ENCODE data around the gene NFE2L2.
"Not testable (repeated sequence)": the region's sequence is repeated elsewhere in the genome, so short reads cannot be mapped to it uniquely, and the experiment has no call there.

NFE2L2 gene

DNA sequence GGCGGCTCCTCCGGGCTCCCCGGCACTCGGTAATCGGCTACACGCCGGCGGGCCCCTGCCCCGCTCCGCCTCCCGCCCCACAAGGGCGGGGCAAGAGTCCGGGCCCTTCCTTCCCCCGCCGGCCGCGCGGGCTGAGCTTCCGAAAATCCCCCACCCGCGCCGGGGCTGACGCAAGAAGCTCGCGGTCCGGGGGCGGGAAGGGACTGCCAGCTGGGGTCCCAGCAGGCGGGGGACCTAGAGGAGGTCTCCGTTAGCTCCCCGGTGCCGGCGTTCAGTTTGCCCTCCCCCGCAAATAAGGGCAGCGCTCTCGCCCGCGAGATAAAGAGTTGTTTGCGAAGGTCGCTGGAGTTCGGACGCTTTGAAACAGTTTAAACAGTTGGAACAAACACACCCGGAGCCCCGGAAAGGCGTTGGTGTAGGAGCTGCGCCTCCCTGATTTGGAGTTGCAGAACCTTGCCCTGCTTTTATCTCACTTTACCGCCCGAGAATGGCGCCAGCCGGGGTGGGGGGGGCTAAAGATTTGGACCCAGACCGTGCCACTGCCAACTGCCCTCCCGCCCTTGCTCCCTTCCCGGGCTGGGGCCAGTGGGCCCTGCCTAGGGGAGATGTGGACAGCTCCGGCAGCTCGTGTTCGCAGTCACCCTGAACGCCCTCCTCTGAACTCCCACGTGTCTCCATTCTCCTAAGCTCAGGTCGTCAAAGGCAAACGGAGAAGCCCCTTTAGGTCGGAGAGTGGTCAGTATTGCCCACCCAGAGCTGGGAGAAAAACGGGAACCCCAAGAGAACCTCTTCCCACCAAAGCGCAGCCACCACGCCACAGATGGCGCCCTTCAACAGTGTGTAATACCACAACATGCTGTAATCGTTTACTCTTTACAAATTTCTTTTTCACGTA lies at the start of gene NFE2L2:
Gene NFE2L2 (minus strand): TSS at position 35 of the 895 bp plus-strand sequence. CDS start 151 bp downstream, outside the sequence.
- peak; percentile 99 for DNase-seq

DNA sequence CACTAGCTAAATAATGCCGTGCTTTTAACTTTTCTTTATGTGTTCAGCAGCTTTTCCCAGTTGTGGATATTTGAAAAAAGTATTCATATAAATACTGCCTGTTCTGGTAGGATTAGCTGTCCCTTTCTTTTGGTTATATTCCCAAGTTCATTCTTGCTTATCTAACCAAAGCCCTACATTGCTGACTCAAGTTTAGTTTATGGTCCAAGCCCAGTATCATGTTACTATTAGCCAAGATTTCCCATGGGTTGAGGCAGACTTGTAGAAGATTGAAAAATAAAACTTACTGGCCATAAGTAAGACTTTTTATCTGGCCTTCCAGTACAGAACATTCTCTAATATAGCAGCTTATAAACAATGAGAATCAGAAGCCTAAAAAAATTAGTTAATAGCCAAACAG lies 49.7 kb upstream of the NFE2L2 start:
- DNase-seq = no peak

DNA sequence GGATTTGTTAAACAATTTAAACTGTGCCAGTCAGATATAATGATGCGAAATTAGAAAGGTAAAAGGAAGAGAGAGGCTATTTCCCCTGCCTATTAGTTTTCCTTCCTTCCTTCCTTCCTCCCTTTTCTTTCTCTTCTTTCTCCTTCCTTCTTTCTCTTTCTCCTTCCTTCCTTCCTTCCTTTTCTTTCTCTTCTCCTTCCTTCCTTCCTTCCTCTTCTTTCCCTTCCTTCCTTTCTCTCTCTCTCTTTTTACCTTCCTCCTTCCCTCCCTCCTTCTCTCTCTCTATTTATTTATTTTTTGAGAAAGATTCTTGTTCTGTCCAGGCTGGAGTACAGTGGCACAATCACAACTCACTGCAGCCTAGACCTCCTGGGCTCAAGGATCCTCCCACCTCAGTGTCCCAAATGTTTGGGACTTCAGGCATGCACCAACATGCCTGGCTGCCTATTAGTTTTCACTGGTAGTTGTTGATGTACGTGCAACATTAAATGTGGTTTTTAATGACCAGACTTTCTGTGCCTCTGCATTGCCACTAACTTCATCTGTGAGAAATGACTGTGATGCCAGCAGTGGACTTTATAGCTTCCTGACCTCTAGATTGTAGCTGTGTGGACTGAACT lies 48.7 kb upstream of the NFE2L2 start:
- no peak for DNase-seq

DNA sequence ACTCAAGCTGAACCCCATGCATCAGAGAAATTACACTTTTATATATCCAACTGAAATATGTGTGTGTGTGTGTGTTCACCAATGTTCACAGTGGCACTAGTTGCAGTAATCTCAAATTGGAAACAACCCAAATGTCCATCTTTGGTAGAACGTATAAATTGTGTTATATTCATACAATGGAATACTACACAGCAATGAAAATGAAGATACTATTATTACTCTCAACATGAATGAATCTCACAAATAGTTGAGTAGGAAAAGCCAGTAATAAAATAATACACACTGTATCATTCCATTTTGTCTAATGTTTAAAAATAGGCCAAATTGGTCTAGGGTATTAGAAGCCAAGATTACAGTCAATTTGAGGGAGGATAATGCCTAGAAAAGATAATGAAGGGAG lies 48.0 kb upstream of the NFE2L2 start:
- no peak for DNase-seq

DNA sequence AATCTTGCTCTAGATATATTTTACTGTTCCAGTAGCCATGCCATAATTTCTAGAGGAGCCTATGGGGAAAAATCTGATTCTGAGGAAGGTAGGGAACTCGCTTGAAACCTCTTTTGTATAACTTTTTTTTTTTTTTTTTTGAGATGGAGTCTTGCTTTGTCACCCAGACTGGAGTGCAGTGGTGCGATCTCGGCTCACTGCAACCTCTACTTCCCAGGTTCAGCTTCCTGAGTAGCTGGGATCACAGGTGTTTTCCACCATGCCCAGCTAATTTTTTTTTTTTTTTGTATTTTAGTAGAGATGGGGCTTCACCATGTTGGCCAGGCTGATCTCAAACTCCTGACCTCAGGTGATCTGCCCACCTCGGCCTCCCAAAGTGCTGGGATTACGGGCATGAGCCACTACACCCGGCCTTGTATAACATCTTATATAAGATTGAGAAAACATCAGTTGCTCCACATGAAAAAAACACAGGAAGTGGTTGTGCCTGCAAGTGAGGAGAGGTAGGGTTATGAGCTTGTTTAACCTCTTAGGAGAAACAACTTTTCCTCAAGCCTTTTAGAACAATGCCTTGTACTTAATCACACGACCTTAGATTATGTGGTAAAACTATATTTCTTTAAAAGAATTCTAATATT lies 45.3 kb upstream of the NFE2L2 start:
- DNase-seq = not testable (repeated sequence)

DNA sequence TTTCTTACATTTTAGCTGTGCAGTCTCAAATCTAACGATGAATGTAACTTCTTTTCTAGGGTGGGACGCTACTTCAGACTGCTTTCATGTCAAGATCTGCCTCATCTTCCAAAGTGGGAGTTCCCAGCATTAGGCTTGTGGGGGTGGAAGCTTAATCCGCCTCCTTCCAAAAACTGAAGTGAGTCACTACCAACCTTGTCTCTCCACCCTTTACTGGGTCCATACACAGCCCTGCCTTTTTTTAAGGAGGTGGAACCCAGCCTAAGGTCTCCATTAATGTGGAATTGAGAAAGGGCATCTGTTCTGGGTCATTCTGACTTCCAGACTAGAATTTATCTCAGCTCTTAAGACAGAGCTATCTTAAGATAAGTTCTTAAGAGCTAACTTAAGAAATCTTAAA lies 42.0 kb upstream of the NFE2L2 start:
- no peak for DNase-seq

DNA sequence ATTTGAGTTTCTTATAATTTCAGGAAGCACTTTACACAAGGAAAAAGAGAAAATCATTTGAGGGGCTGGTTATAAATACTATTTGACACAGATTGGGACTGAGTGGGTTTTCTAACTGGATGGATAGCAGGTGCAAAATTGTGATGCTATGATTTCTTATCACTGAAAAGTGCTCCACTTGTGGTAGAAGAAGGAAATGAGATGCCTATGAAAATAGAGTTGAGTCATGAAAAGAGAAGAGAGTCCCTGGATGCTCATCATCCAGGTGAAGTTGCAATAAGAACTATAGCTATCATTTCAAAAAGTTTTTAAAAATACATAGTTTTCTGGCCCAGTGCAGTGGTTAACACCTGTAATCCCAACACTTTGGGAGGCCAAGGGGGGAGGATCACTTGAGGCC lies 39.4 kb upstream of the NFE2L2 start:
- no peak for DNase-seq

DNA sequence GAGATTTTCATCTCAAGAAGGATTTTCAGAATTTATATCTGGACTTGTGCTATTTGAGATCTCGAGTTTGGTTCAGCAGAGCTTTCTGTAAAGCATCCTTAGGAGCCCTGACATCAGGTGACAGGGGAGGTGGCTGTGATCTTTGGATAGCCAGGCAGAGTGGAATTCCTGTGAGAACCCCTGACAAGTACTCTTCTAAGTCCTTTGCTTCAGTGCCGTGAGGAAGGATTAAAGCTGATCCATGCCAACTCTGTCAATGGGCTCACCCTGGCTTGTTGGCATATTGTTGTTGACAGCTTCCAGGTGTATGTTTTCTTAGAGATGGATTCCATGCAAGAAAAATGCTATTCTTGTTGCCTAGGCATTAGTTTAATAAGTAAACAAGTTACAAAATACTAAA lies 38.0 kb upstream of the NFE2L2 start:
- no peak for DNase-seq

DNA sequence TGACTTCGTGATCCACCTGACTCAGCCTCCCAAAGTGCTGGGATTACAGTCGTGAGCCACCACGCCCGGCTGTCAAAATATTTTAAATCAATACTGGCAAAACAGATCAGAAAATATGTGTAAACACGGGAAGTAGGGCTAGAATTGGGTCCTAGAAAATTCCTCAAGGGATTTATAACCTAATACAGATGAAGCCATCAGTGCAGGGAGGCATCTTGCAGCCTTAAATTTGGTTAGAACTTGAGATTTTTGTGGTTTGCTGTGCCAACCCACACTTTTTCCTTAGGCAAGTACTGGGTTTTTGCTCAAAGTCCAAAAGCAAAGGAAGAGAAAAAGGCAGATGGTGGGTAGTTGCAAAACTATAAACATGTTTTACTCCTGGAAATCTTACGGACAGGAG lies 33.7 kb upstream of the NFE2L2 start:
- no peak for DNase-seq

DNA sequence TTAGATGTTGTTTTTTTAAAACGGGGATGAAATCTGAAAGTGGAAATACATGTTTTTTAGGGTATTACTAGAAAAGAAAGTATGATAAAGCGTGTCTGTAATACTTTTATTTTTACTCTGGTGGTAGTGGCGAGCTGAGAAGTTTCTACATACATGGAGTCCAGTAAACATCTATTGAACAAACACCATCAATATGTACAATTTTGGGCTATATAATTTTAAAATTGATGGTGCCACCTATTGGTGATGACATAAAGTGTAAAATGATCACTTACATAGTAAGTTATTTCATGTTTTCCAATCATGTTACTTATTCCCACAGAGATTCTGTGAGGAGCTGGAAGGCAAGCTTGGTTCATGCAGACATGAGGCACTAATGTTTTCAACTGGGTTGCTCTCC lies 31.5 kb upstream of the NFE2L2 start:
- no peak for DNase-seq

DNA sequence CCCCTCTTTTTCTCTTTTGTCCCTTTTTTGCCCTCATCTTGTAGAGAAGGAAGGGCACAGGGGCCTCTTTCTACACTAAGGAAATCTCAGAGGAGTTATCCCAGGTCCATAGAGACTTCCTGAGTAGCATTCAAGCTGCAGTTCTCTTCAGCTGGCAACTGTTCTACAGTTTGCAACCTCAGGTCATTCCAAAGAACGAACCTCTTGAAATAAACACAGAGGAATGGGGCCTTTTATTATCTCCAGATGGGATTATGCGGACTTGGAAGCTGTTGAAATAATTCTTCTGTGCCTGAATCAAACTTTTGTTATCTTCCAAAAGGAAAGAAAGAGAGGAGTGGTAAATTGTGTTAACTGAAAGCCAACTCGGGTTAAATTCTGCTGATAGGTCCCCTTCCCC lies 31.0 kb upstream of the NFE2L2 start:
- no peak for DNase-seq

DNA sequence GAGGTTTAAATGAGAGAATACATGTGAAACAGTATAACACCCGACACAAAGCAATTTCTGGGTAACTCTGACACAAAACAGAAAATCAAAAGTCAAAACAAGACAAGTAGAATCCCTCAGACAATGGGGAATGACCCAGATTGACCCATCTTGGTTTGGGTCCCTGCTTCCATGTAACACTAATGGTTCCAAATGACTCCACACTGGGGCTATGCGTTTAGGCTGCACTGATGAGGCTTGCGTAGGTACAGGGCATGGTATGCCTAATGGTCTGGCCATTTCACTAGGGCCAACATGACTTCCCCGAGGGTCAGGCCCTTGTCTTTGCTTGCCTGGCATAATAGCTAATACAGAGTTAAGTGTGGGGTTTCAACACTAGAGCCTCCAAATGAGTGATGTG lies 27.2 kb upstream of the NFE2L2 start:
- DNase-seq = no peak

DNA sequence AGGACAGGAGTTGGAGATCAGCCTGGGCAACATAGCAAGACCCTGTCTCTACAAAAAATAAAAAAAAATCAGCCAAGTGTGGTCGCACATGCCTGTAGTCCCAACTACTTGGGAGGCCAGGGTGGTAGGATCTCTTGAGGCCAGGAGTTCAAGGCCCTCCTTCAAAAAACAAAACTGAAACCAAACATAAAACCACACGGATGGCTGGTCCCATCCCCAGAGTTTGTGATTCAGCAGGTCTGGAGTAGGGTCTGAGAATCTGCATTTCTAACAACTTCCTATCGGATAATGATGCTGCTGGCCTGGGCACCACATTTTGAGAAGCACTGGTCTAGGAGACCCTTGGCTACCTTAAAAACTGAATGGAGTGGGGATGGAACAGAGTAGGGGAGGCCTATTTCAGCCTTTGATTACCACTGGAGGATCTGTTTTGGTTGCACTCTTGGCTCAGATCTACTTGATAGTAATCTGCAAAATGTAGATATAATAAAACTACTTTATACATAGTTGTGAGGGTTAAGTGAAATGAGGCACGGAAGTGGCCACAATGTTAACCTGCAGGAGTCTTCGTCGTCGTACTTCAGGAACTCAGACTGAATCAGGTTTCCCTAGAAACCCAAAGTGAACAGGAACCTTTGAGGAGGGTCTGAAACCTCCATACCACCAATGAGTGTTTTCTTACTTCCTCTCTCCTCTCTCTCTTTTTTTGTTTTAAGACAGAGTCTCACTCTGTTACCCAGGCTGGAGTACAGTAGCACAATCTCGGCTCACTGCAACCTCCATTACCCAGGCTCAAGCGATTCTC lies 25.5 kb upstream of the NFE2L2 start:
- DNase-seq = no peak

DNA sequence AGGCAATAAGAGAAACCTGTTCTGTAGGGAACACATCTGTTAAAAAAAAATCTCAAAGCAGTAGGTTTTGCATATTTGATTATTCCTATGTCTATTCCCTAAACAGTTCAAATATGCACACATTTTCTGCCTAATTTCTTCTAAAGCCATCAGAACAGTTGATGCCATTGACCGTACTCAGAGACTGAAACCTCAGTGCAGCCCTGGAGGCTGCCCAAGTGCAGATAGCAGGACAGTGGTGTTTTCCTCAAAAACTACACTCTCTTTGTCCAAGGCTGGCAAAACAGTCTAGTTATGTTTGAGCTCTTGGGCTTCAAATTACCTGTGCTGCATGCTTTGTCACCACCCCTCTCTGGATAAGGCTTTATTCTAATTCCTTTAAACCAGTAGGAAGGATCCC lies 23.3 kb upstream of the NFE2L2 start:
- no peak for DNase-seq

DNA sequence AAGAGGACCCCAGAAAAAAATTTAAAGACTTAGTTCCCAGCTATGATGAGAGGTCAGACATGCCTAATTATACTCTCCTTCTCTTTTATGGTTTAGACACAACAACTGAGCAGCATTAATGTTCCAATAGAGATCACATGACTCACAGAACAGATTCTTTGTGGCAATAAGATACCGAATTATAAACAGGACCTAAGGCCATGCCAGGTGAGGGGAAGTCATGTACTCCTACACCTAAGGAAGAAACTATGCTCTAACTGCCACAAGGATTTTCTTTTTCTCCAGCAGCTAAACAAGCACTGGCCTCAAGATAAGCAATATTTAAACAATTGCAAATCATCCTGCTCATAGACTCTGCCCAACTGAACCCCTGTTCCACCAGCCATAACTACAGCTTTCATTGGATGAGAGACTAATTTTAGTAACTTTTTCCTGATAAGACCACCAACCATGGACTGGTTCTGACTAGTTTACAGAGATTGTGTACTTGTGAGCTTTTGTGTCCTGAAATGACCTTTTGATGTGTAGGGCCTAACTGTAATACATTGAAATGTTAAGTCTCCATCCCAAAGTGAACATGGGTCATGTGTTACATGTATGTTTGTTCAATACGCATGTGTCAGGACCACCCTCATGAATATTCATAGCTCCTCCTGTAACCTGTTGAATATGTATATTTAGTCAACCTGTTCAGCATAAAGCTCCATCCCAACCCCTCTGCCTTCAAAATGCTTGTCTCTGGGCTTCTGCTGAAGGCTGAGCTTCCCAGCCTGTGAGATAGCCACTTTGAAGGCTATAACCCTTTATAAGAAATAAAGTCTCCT lies 21.6 kb upstream of the NFE2L2 start:
- DNase-seq = no peak

DNA sequence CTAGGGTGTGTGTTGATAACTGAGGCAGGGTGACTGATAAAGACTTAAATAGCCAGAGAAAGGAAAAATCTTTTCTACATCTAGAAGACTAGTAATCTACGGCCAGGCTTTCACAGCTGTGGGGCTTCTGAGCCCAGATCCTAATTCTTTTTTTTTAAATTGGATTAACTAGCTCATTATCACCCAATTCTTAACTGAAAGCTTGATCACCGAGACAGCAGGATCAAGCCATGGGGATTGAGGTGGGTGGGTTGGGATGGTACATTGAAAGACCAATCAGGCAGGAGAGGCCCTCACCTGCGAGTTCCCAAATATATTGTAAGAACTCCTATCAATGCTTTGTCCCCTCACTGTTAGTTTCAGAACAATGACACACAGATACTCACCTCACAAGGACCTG lies 20.0 kb upstream of the NFE2L2 start:
- DNase-seq = no peak

DNA sequence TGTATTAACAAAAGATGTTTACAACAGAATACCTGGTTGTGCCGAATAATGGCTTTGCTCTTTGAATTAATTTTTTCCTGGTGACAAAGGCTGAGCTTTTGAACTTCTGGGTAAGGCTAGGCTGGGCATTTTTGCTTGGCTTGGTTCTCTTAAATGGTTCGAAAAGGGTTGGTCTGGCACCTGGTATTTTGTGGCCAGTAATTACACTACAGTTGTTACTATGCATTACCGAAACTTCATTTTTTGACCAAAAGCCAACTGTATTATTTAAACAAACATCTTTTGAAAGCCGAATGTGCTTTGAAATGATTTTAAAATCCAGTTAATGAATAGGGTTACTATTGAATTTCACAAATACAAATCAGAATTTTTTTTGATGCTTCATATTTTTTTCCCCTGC lies 19.4 kb upstream of the NFE2L2 start:
- no peak for DNase-seq

DNA sequence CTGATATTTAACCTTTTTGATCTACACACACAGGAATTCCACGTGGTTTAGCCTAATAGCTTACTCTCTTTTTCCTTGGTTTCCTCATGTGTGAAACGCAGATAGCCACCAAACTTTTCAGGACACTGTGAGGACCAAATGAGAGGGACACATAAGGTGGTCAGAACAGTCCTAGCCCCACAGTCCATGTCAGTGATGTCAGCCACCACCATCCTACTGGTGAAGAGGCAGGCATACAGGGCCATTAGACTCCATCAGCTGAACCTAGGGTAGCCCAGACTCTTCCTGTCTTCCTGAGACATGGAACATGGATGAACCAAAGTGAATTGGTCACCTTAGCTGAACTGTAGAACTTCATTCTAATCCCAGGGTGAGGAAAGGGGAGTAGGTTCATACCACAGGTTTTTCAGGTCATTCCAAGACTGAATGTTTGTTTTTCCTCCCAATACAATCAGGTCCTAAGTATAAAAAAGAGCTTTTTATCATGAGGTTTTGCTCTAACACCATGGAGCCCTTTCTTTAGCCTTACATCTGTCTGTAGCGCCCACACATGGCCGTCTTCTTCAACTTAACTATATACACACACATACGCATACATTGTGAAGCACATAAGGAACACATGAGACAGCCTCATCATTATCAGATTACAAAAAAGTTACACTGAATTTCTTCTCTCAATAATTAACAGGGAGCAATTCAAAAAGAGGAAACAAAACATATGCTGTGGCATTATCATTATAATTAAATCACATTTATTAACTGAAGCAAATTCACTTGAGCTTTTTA lies 18.5 kb upstream of the NFE2L2 start:
- DNase-seq = no peak

DNA sequence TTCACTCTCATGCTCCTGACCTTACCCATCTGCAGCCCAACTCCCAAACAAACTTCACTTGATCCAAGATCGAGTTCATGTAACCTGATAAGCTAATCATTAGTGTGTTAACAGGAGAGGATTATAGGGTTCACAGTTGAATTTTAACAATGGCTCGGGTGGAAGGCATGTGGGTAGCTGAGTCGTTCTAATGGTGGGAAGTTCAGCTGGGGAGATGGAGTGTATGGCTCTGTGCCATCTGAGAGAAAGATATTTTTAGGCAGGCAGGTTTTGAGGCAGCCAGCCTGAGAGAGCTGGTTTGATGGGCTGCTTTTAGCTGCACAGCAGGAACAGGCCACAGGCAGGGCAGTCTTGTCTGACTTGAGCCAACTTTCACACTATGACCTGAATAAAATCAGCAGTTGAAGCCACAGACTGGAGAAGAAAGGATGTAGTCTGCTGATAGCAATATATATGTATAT lies 17.7 kb upstream of the NFE2L2 start:
- DNase-seq = no peak

DNA sequence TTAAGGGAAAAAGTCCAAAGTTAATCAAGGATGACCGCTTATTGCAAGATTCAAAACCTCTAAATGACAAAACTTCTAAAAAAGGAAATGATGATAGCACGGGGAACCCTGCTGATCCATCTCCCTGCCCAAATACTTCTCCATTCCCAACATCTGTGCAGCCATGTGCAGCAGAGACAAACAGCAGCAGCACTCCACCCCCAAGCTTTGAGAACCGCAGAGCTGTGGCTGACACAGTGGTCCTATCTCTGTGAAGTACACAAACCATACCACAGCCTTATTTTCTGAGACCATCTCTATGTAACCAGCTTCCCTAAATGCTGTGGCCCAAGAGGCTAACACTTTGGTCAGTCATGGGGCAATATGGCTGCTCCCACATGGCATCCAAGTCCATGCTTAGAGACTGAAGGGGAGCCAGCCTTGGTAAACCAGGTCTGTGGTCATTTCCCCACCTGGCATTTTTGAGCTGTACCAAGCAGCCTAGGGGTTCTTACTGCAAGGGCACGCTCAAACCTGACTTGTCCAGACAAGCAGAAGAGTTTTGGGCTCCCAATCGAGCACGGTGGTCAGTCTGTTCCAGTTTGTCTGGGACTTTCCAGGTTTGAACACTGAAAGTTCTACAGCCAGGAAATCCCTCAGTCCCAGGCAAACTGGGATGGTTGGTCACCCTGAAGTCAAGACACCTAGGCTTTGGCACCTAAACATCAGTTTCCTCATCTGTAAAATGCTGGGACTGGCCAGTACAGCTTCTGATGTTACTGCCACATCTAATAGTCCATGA lies 17.1 kb upstream of the NFE2L2 start:
- no peak for DNase-seq

DNA sequence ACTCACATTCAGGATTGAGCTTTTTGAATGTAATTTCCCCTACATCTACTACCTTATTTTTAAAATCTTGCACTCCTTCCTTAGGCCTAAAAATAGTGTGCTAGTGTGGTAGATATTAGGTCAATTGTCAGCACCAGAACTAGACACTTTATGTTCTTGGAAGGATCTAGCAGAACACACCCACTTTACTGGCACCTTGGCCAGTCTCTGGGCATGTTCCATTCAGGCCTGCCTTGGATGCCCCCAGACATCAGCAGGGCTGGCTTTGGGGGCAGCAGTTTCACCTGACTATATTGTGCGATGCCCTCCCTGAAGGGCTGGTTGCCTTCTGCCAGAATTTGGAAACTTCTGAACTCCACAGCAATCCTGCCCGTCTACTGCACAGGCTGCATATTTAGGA lies 15.3 kb upstream of the NFE2L2 start:
- DNase-seq = no peak
